ENCODE data around the gene LIMK2. TPM values are rescaled to one million over a fixed set of nuclear protein-coding genes. Genes with fewer than 3 reads are reported as not detected.
A peak's percentile ranks its signal among the peaks of the same experiment; 100 is the strongest.
"Not testable (repeated sequence)": the region's sequence is repeated elsewhere in the genome, so short reads cannot be mapped to it uniquely, and the experiment has no call there.

The LIMK2 gene
- total RNA-seq, 1 experiment from 2014 or later = 42.5 TPM

DNA sequence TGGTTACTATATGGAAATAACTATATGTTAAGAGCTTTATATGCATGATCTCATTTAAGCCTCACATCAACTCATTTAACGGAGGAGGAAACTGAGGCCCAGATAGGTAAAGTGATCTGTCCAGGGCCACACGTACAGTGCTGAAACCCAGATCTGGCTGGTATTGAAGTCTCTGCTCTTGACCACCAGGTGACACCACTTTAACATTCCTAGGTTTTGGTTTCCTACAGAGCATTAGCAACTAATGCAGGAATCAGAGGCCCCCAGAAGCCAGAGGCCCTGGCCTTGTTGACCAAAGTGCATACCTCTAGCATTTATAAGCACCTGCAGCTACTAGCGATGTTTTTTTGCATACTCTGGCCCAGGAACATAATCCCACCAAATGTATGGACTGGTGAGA is 12.9 kb upstream of the LIMK2 start:
- Histone ChIP-seq H3F3A (ENCODE audit: insufficient read depth, low read depth) (no peaks in the 10 kb centered on the region), H3K9me3 (ENCODE audit: insufficient read depth, low read depth) (no peaks in the 10 kb centered on the region), H3K4me3 (no peak overlapping the region), H3K27ac (no peak overlapping the region), H3K4me2 (no peak overlapping the region), H3K36me3 (ENCODE audit: low read depth) (no peaks in the 10 kb centered on the region), H2AFZ (no peak overlapping the region), H3K79me2 (ENCODE audit: low read depth) (no peaks in the 10 kb centered on the region), H4K20me1 (ENCODE audit: insufficient read depth) (no peaks in the 10 kb centered on the region), H3K4me1 (replicated peaks; ENCODE audit: insufficient read depth) (no peaks in the 10 kb centered on the region), H3K9me2 (ENCODE audit: insufficient read depth) (no peaks in the 10 kb centered on the region), H3K27me3 (ENCODE audit: insufficient read depth, low read depth) (no peaks in the 10 kb centered on the region)
- ChIA-PET CTCF (no interaction called here), POLR2A (ENCODE audit: unreplicated experiment) (no interaction called here)
- no TSS peak for BruUV-seq (replicated peaks)
- DNase-seq = no peak
- TF ChIP-seq, protein P1, sequence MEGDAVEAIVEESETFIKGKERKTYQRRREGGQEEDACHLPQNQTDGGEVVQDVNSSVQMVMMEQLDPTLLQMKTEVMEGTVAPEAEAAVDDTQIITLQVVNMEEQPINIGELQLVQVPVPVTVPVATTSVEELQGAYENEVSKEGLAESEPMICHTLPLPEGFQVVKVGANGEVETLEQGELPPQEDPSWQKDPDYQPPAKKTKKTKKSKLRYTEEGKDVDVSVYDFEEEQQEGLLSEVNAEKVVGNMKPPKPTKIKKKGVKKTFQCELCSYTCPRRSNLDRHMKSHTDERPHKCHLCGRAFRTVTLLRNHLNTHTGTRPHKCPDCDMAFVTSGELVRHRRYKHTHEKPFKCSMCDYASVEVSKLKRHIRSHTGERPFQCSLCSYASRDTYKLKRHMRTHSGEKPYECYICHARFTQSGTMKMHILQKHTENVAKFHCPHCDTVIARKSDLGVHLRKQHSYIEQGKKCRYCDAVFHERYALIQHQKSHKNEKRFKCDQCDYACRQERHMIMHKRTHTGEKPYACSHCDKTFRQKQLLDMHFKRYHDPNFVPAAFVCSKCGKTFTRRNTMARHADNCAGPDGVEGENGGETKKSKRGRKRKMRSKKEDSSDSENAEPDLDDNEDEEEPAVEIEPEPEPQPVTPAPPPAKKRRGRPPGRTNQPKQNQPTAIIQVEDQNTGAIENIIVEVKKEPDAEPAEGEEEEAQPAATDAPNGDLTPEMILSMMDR (conservative IDR thresholded peaks at IDR 0.05) = no peak; the same call in 1 of the 2 replicates
- intact Hi-C loops (cut with micrococcal nuclease; ENCODE audit: unreplicated experiment) = no loop called here

DNA sequence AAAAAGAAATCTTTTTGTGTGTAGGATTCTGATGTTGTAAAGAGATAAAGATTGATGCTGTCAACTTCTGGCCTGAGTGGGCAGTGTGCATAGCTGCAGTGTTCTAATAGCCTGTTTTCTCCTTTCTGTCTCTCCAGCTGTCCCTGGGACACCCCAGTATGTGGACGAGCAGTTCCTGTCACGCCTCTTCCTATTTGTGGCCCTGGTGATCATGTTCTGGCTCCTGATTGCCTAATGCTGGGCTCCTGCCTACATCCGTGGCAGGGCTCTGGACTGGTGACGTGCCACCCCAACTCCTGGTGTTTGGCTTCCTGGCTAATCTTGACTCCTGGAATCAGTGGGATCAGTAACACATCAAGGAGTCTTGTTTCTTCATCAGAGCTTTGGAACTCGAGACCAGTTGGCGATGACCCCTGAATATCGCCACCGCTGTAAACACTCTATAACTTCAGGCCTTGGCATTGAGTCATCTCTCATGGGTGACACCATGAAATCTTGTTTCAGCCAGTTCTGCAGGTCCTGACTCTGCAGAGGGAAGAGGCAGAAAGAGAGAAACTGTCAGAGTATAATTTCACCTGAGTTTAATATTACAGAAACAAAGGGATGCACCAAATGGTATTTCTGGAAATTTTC is 7.6 kb upstream of the LIMK2 start:
- H3K4me2 ChIP-seq; DNase-seq; H2AFZ ChIP-seq; H3K27ac ChIP-seq; H4K20me1 ChIP-seq (ENCODE audit: insufficient read depth); H3K36me3 ChIP-seq (ENCODE audit: low read depth); H3K79me2 ChIP-seq (ENCODE audit: low read depth); H3K9me3 ChIP-seq (ENCODE audit: insufficient read depth, low read depth); POLR2A ChIA-PET (ENCODE audit: unreplicated experiment); BruUV-seq (replicated peaks); H3K27me3 ChIP-seq (ENCODE audit: insufficient read depth, low read depth); H3K4me3 ChIP-seq; intact Hi-C loops (cut with micrococcal nuclease; ENCODE audit: unreplicated experiment); H3K9me2 ChIP-seq (ENCODE audit: insufficient read depth): not testable (repeated sequence)
- peaks cover 24% of the 10 kb centered on the region for H3F3A ChIP-seq (ENCODE audit: insufficient read depth, low read depth)
- CTCF ChIA-PET = interaction anchor here (0.7 kb wide), 1 partner anchor 97 kb away, joined by 3 read pairs; no protein-coding TSS in a partner anchor
- peaks cover 23% of the 10 kb centered on the region for H3K4me1 ChIP-seq (replicated peaks; ENCODE audit: insufficient read depth)

DNA sequence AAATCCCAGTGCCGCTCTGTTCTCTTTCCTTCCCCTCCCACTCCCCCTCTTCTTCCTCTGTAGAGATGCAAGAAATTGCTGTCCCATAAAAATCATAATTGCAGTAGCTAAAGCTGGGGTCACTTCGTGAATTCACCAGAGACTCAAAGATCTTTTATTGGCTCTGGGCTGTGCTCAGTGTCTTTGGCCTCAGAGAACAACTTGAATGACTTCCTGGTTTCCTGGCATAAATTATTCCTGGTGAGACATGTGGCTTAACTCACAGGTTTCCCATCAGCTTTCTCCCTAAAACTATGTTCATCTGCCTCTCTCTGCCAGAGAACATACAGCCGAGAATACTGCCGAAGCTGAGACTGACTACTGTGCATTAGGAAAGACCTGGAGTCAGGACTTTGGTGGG is 7.0 kb upstream of the LIMK2 start:
- H3K4me2 ChIP-seq; POLR2A ChIA-PET (ENCODE audit: unreplicated experiment); DNase-seq; H3K79me2 ChIP-seq (ENCODE audit: low read depth); H4K20me1 ChIP-seq (ENCODE audit: insufficient read depth); H2AFZ ChIP-seq; BruUV-seq (replicated peaks); H3K4me3 ChIP-seq; H3K27ac ChIP-seq; intact Hi-C loops (cut with micrococcal nuclease; ENCODE audit: unreplicated experiment); H3K36me3 ChIP-seq (ENCODE audit: low read depth); CTCF ChIA-PET; H3K9me2 ChIP-seq (ENCODE audit: insufficient read depth); H3K27me3 ChIP-seq (ENCODE audit: insufficient read depth, low read depth); H3K9me3 ChIP-seq (ENCODE audit: insufficient read depth, low read depth): not testable (repeated sequence)
- H3F3A ChIP-seq (ENCODE audit: insufficient read depth, low read depth) = peaks cover 24% of the 10 kb centered on the region
- H3K4me1 ChIP-seq (replicated peaks; ENCODE audit: insufficient read depth) = peaks cover 23% of the 10 kb centered on the region

DNA sequence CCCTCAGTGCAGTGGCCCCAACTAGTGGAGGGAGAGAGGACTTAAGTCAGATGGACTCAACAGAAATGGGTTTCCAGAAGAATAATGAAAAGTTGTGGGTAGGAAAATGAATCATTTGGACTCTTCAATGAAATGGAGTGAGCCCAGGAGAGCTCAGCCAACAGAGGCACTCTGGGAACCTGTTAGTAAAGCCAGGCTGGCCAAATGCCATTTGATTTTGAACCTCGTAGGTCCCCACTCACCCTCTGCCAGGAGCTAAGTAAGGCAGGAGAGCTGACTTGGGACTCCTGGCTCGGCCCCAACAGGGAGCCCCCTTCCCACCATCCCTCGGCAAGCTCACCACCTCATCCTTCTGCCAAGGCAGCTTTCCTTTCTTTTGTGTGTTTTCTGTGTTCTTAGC is 5.6 kb upstream of the LIMK2 start:
- 0 out of 2 replicates have a peak overlapping the region, but pooled peaks have one; percentile 31 for H3K27ac ChIP-seq
- H3K79me2 ChIP-seq (ENCODE audit: low read depth); H3K27me3 ChIP-seq (ENCODE audit: insufficient read depth, low read depth); intact Hi-C loops (cut with micrococcal nuclease; ENCODE audit: unreplicated experiment); DNase-seq; H3K9me3 ChIP-seq (ENCODE audit: insufficient read depth, low read depth); H3K9me2 ChIP-seq (ENCODE audit: insufficient read depth); H3K4me3 ChIP-seq; H4K20me1 ChIP-seq (ENCODE audit: insufficient read depth); CTCF ChIA-PET; BruUV-seq (replicated peaks); H3K36me3 ChIP-seq (ENCODE audit: low read depth); H2AFZ ChIP-seq; H3K4me2 ChIP-seq: not testable (repeated sequence)
- H3K4me1 ChIP-seq (replicated peaks; ENCODE audit: insufficient read depth) = peaks cover 23% of the 10 kb centered on the region
- POLR2A ChIA-PET (ENCODE audit: unreplicated experiment) = interaction anchor here (0.8 kb wide), 1 partner anchor 451 kb away, joined by 8 read pairs; no protein-coding TSS in a partner anchor
- peaks cover 24% of the 10 kb centered on the region for H3F3A ChIP-seq (ENCODE audit: insufficient read depth, low read depth)
